GM23338 (cell line): ENCODE data around the gene GNA15. TPM values are rescaled to one million over a fixed set of nuclear protein-coding genes. Genes with fewer than 3 reads are reported as not detected.
"Not testable (repeated sequence)": the region's sequence is repeated elsewhere in the genome, so short reads cannot be mapped to it uniquely, and the experiment has no call there.

Source experiments
- ATAC-seq: fragments of 200-7000 bp; cut with Tn5 transposase; 3 replicates; pipeline ENCODE4 v1.9.1; 2020
- DNase-seq: peaks from one replicate; pipeline ENCODE4 v3.0.0-alpha.2; 2015; ENCODE audit warnings: low spot score
- H2AFZ ChIP-seq: fragments of 200-600 bp; sonication (generic); 2 replicates; pipeline ENCODE4 v1.8.0; 2016; ENCODE audit warnings: antibody characterized with exemption, mild to moderate bottlenecking, moderate library complexity
- H3F3A ChIP-seq: fragments of 200-600 bp; sonication (generic); replicated peaks from 2 replicates; pipeline ENCODE4 v1.8.0; 2017; ENCODE audit warnings: antibody characterized with exemption, mixed run types, low read depth
- H3K27ac ChIP-seq: fragments of 200-600 bp; sonication (generic); 2 replicates; pipeline ENCODE4 v1.6.1; 2016; ENCODE audit warnings: low read depth
- H3K27me3 ChIP-seq: fragments of 200-600 bp; sonication (generic); 2 replicates; pipeline ENCODE4 v1.8.0; 2016; ENCODE audit warnings: mild to moderate bottlenecking, mixed run types, moderate library complexity; ENCODE audit not compliant: insufficient read depth
- H3K36me3 ChIP-seq: fragments of 200-600 bp; sonication (generic); 2 replicates; pipeline ENCODE4 v1.8.0; 2016; ENCODE audit warnings: mild to moderate bottlenecking; ENCODE audit not compliant: insufficient read depth
- H3K4me1 ChIP-seq: fragments of 200-600 bp; sonication (generic); 2 replicates; pipeline ENCODE4 v1.8.0; 2016; ENCODE audit warnings: mild to moderate bottlenecking, moderate library complexity; ENCODE audit not compliant: insufficient read depth
- H3K4me2 ChIP-seq: fragments of 200-600 bp; sonication (generic); 2 replicates; pipeline ENCODE4 v1.7.1; 2017; ENCODE audit warnings: mixed run types
- H3K4me3 ChIP-seq: fragments of 200-600 bp; sonication (generic); 2 replicates; pipeline ENCODE4 v1.6.1; 2016; ENCODE audit warnings: mixed run types
- H3K79me2 ChIP-seq: fragments of 200-600 bp; sonication (generic); replicated peaks from 2 replicates; pipeline ENCODE4 v1.8.0; 2017; ENCODE audit warnings: mild to moderate bottlenecking; ENCODE audit not compliant: insufficient read depth
- H3K9me2 ChIP-seq: fragments of 200-600 bp; sonication (generic); 2 replicates; pipeline ENCODE4 v1.8.0; 2017; ENCODE audit not compliant: insufficient read depth
- H4K20me1 ChIP-seq: fragments of 200-600 bp; sonication (generic); replicated peaks from 2 replicates; pipeline ENCODE4 v1.8.0; 2017; ENCODE audit warnings: mild to moderate bottlenecking; ENCODE audit not compliant: insufficient read depth
- H3K27ac Mint-ChIP-seq: 2 replicates; pipeline ENCODE4 v1.8.0; 2020; ENCODE audit warnings: inconsistent platforms, mild to moderate bottlenecking, moderate library complexity, mixed read lengths
- H3K27me3 Mint-ChIP-seq: 3 replicates; pipeline ENCODE4 v1.8.0; 2022; ENCODE audit warnings: low read depth, mild to moderate bottlenecking, moderate library complexity, mixed read lengths, inconsistent platforms; ENCODE audit not compliant: insufficient read depth, poor library complexity
- H3K36me3 Mint-ChIP-seq: 3 replicates; pipeline ENCODE4 v1.8.0; 2021; ENCODE audit warnings: low read depth, mild to moderate bottlenecking, inconsistent platforms, moderate library complexity, mixed read lengths
- H3K4me1 Mint-ChIP-seq: 3 replicates; pipeline ENCODE4 v1.8.0; 2020; ENCODE audit warnings: mild to moderate bottlenecking, inconsistent platforms, mixed read lengths
- H3K4me3 Mint-ChIP-seq: 3 replicates; pipeline ENCODE4 v1.8.0; 2021; ENCODE audit warnings: moderate library complexity, mild to moderate bottlenecking, inconsistent platforms, mixed read lengths
- H3K9me3 Mint-ChIP-seq: 3 replicates; pipeline ENCODE4 v1.8.0; 2020; ENCODE audit warnings: moderate library complexity, mild to moderate bottlenecking, inconsistent platforms, mixed read lengths
- REST ChIP-seq: IDR thresholded peaks from one replicate; pipeline ENCODE4 v1.6.1; 2018; ENCODE audit warnings: antibody characterized with exemption; ENCODE audit not compliant: unreplicated experiment
- ZNF331 ChIP-seq: fragments of 250-450 bp; sonication (Bioruptor Pico); IDR thresholded peaks from 2 replicates; pipeline ENCODE4 v1.5.0; 2020; ENCODE audit warnings: low read depth, mild to moderate bottlenecking, moderate library complexity
- polyA plus RNA-seq: library from polyadenylated mRNA; unstranded; fragments of >200 nt; fragmentation: Nextera tagmentation; extraction: Ambion mirVana; gene quantifications from 2 replicates; pipeline ENCODE4 v1.2.1, GENCODE V29; 2016
- total RNA-seq: library from RNA; depleted of rRNA; stranded (reverse); fragments of >200 nt; shearing (Covaris generic); gene quantifications from 2 replicates; pipeline ENCODE4 v1.2.3, GENCODE V29; 2014
- TF ChIP-seq, protein P1 (sequence below), 2 experiments: fragments of 200-600 bp in 1 of 2; sonication (generic) in 1 of 2; conservative IDR thresholded peaks; 2 replicates each; pipeline versions ENCODE4 v1.5.1 to v1.6.1; 2016 to 2017; ENCODE audit warnings: antibody characterized with exemption in 2 of 2, low read depth in 2 of 2, mild to moderate bottlenecking in 2 of 2, moderate library complexity in 1 of 2

GNA15 gene
- total and polyA plus RNA-seq, 2 experiments from 2014 or later: 0.14 to 0.31 TPM

DNA sequence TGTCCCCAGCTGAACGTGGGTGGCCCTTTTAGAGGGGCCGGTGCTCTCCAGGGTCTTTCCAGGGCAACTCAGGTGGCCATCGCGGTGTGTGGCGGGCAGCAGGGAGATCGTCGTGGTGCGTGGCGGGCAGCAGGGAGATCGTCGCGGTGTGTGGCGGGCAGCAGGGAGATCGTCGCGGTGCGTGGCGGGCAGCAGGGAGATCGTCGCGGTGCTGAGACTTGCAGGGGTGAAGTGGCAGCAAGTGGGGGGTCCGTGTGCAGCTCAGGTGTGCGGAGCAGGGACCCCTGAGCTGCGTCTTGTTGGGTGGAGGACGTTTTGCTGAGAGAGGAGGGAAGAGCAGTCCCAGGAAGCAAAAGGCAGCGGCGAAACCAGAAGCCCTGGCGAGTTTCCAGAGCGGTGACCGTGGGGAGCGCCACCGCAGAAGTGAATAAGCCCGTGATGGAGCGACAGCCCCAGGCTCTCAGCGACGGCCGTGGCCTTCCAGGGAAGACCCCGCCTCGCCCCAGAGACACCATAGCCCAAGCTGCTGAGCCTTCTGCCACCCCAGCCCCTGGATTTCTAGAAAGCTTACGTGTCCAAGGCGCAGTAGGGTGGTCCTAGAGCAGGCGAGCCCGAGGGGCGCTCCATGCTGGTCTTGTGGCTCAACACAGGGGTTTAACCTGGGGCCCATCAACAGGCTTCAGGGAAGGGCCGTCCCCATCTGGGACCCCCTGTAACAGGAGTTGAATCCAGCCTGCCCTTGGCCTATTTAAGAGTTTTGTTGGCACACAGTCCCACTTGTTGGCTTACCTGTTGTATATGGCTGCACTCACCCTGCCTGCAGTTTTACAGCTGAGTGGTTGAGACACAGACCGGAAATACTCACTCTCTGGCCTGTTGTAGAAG lies 55.3 kb downstream of the GNA15 start:
- Histone ChIP-seq H3K4me1 (peaks cover 6% of the 10 kb centered on the region; the same call in 1 of the 2 replicates), H4K20me1 (peaks cover 16% of the 10 kb centered on the region), H3F3A (no peaks in the 10 kb centered on the region), H2AFZ (no peak overlapping the region), H3K4me2 (no peak overlapping the region), H3K4me3 (no peak overlapping the region), H3K9me2 (no peaks in the 10 kb centered on the region), H3K27me3 (no peaks in the 10 kb centered on the region), H3K79me2 (peaks cover 68% of the 10 kb centered on the region), H3K27ac (no peak overlapping the region), H3K36me3 (no peaks in the 10 kb centered on the region; the same call in 1 of the 2 replicates)
- peaks cover 18% of the 10 kb centered on the region for H3K36me3 Mint-ChIP-seq
- H3K9me3 Mint-ChIP-seq: no peaks in the 10 kb centered on the region; the same call in 2 of the 3 replicates
- no peak overlapping the region; the same call in 2 of the 3 replicates for H3K4me3 Mint-ChIP-seq
- no peak overlapping the region for H3K27ac Mint-ChIP-seq
- TF ChIP-seq ZNF331 (CRISPR knock-in tag) (no peak), REST (no peak)
- TF ChIP-seq, protein P1, sequence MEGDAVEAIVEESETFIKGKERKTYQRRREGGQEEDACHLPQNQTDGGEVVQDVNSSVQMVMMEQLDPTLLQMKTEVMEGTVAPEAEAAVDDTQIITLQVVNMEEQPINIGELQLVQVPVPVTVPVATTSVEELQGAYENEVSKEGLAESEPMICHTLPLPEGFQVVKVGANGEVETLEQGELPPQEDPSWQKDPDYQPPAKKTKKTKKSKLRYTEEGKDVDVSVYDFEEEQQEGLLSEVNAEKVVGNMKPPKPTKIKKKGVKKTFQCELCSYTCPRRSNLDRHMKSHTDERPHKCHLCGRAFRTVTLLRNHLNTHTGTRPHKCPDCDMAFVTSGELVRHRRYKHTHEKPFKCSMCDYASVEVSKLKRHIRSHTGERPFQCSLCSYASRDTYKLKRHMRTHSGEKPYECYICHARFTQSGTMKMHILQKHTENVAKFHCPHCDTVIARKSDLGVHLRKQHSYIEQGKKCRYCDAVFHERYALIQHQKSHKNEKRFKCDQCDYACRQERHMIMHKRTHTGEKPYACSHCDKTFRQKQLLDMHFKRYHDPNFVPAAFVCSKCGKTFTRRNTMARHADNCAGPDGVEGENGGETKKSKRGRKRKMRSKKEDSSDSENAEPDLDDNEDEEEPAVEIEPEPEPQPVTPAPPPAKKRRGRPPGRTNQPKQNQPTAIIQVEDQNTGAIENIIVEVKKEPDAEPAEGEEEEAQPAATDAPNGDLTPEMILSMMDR (conservative IDR thresholded peaks at IDR 0.05; ENCODE audit: low read depth in 2 of 2): no peak
- ATAC-seq: no peak
- H3K27me3 Mint-ChIP-seq: peaks cover 9% of the 10 kb centered on the region
- no peak for DNase-seq
- H3K4me1 Mint-ChIP-seq: peaks cover 22% of the 10 kb centered on the region

DNA sequence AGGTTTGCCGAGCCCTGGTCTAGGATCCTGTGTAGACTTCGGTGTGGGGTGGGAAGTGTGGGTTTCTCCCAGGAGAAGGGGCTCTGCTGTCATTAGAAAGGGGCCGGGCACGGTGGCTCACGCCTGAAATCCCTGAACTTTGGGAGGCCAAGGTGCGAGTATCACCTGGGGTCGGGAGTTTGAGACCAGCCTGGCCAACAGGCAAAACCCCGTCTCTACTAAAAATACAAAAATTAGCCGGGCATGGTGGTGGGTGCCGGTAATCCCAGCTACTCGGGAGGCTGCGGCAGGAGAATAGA lies 55.9 kb downstream of the GNA15 start:
- not testable (repeated sequence) for H3K9me2 ChIP-seq, H3K27me3 Mint-ChIP-seq, H3K4me3 ChIP-seq, DNase-seq, H2AFZ ChIP-seq, H3K27ac ChIP-seq, H3K36me3 ChIP-seq, H3K4me2 ChIP-seq, H3F3A ChIP-seq, H3K4me1 ChIP-seq, H3K27me3 ChIP-seq, H3K27ac Mint-ChIP-seq, H3K4me3 Mint-ChIP-seq, H3K9me3 Mint-ChIP-seq, ATAC-seq
- Histone ChIP-seq H3K79me2 (peaks cover 62% of the 10 kb centered on the region), H4K20me1 (peaks cover 14% of the 10 kb centered on the region)
- Mint-ChIP-seq H3K4me1 (peaks cover 19% of the 10 kb centered on the region), H3K36me3 (peaks cover 18% of the 10 kb centered on the region)
